HEK293 (cell line): ENCODE data around the gene PPIP5K2.
A peak's percentile ranks its signal among the peaks of the same experiment; 100 is the strongest.

Experiments
- GLIS1 ChIP-seq: fragments of 450-650 bp; formaldehyde crosslinking; IDR thresholded peaks from 2 replicates; pipeline ENCODE4 v1.5.1; 2016; ENCODE audit warnings: missing biosample characterization, missing genetic modification characterization
- HIC1 ChIP-seq: fragments of 450-650 bp; formaldehyde crosslinking; IDR thresholded peaks from 2 replicates; pipeline ENCODE4 v1.5.1; 2016; ENCODE audit warnings: missing biosample characterization, missing genetic modification characterization
- KLF1 ChIP-seq: fragments of 450-650 bp; formaldehyde crosslinking; IDR thresholded peaks from 2 replicates; pipeline ENCODE4 v1.5.1; 2016; ENCODE audit warnings: missing biosample characterization, missing genetic modification characterization
- KLF9 ChIP-seq: fragments of 450-650 bp; formaldehyde crosslinking; IDR thresholded peaks from 2 replicates; pipeline ENCODE4 v1.5.1; 2016; ENCODE audit warnings: missing biosample characterization, missing genetic modification characterization, low read depth
- TCF7L2 ChIP-seq: IDR thresholded peaks from 2 replicates; pipeline ENCODE4 v1.6.1; 2011; ENCODE audit warnings: low read depth, mild to moderate bottlenecking, inconsistent platforms, low read length, moderate library complexity, borderline replicate concordance
- TRIM28 ChIP-seq: IDR thresholded peaks from 2 replicates; pipeline ENCODE4 v1.6.1; 2011; ENCODE audit warnings: low read length, control low read depth, borderline replicate concordance
- ZBTB1 ChIP-seq: fragments of 450-650 bp; formaldehyde crosslinking; IDR thresholded peaks from 2 replicates; pipeline ENCODE4 v1.5.1; 2016; ENCODE audit warnings: missing biosample characterization, missing genetic modification characterization
- ZBTB20 ChIP-seq: fragments of 450-650 bp; formaldehyde crosslinking; IDR thresholded peaks from 2 replicates; pipeline ENCODE4 v1.5.1; 2016; ENCODE audit warnings: missing biosample characterization, missing genetic modification characterization
- ZNF10 ChIP-seq: fragments of 450-650 bp; formaldehyde crosslinking; IDR thresholded peaks from 2 replicates; pipeline ENCODE4 v1.5.1; 2017; ENCODE audit warnings: missing biosample characterization, missing genetic modification characterization
- ZNF121 ChIP-seq: fragments of 450-650 bp; formaldehyde crosslinking; IDR thresholded peaks from 2 replicates; pipeline ENCODE4 v1.5.1; 2016; ENCODE audit warnings: missing biosample characterization, missing genetic modification characterization
- ZNF2 ChIP-seq: fragments of 450-650 bp; formaldehyde crosslinking; IDR thresholded peaks from 2 replicates; pipeline ENCODE4 v1.5.1; 2016; ENCODE audit warnings: missing biosample characterization, missing genetic modification characterization
- ZNF335 ChIP-seq: fragments of 450-650 bp; formaldehyde crosslinking; conservative IDR thresholded peaks from 2 replicates; pipeline ENCODE4 v1.5.1; 2016; ENCODE audit warnings: missing biosample characterization, missing genetic modification characterization
- ZNF341 ChIP-seq: fragments of 450-650 bp; formaldehyde crosslinking; IDR thresholded peaks from 2 replicates; pipeline ENCODE4; 2016; ENCODE audit warnings: low read depth, missing biosample characterization, missing genetic modification characterization
- ZNF398 ChIP-seq: fragments of 450-650 bp; formaldehyde crosslinking; IDR thresholded peaks from 2 replicates; pipeline ENCODE4 v1.5.1; 2017; ENCODE audit warnings: missing biosample characterization, missing genetic modification characterization
- ZNF544 ChIP-seq: fragments of 450-650 bp; formaldehyde crosslinking; IDR thresholded peaks from 2 replicates; pipeline ENCODE4 v1.5.0; 2017; ENCODE audit warnings: missing biosample characterization, missing genetic modification characterization
- ZNF549 ChIP-seq: fragments of 450-650 bp; IDR thresholded peaks from 2 replicates; pipeline ENCODE4 v1.5.1; 2018; ENCODE audit warnings: missing biosample characterization, missing genetic modification characterization, mild to moderate bottlenecking, inconsistent platforms, moderate library complexity
- ZNF596 ChIP-seq: fragments of 450-650 bp; IDR thresholded peaks from 2 replicates; pipeline ENCODE4 v1.5.0; 2018; ENCODE audit warnings: missing biosample characterization, mild to moderate bottlenecking, missing genetic modification characterization, moderate library complexity
- ZNF600 ChIP-seq: fragments of 450-650 bp; formaldehyde crosslinking; IDR thresholded peaks from 2 replicates; pipeline ENCODE4 v1.5.1; 2016; ENCODE audit warnings: missing biosample characterization, missing genetic modification characterization
- ZNF660 ChIP-seq: fragments of 450-650 bp; IDR thresholded peaks from 2 replicates; pipeline ENCODE4 v1.5.1; 2018; ENCODE audit warnings: missing biosample characterization, mild to moderate bottlenecking, missing genetic modification characterization
- ZNF707 ChIP-seq: fragments of 450-650 bp; formaldehyde crosslinking; IDR thresholded peaks from 2 replicates; pipeline ENCODE4 v1.5.1; 2016; ENCODE audit warnings: missing biosample characterization, missing genetic modification characterization
- ZNF785 ChIP-seq: fragments of 450-650 bp; formaldehyde crosslinking; IDR thresholded peaks from 2 replicates; pipeline ENCODE4 v1.5.1; 2016; ENCODE audit warnings: missing biosample characterization, missing genetic modification characterization
- ZNF837 ChIP-seq: fragments of 450-650 bp; formaldehyde crosslinking; IDR thresholded peaks from 2 replicates; pipeline ENCODE4 v1.5.1; 2016; ENCODE audit warnings: missing biosample characterization, missing genetic modification characterization
- ZSCAN23 ChIP-seq: fragments of 450-650 bp; formaldehyde crosslinking; IDR thresholded peaks from 2 replicates; pipeline ENCODE4 v1.5.1; 2016; ENCODE audit warnings: missing biosample characterization, missing genetic modification characterization
- ZSCAN30 ChIP-seq: fragments of 450-650 bp; IDR thresholded peaks from 2 replicates; pipeline ENCODE4 v1.5.1; 2018; ENCODE audit warnings: missing biosample characterization, mild to moderate bottlenecking, missing genetic modification characterization, moderate library complexity
- TF ChIP-seq, protein P1 (sequence below): fragments of 450-650 bp; formaldehyde crosslinking; IDR thresholded peaks from 2 replicates; pipeline ENCODE4 v1.5.1; 2017; ENCODE audit warnings: missing biosample characterization, mild to moderate bottlenecking, missing genetic modification characterization, moderate library complexity
- TF ChIP-seq, protein P2 (sequence below): fragments of 450-650 bp; formaldehyde crosslinking; IDR thresholded peaks from 2 replicates; pipeline ENCODE4 v1.5.1; 2016; ENCODE audit warnings: missing biosample characterization, missing genetic modification characterization
- TF ChIP-seq, protein P3 (sequence below): fragments of 450-650 bp; formaldehyde crosslinking; optimal IDR thresholded peaks from 2 replicates; pipeline ENCODE3; 2016; ENCODE audit warnings: missing biosample characterization, mild to moderate bottlenecking, missing genetic modification characterization
- TF ChIP-seq, protein P4 (sequence below): IDR thresholded peaks from 2 replicates; pipeline ENCODE4 v1.6.1; 2011; ENCODE audit warnings: mild to moderate bottlenecking, low read depth, low read length, borderline replicate concordance
- TF ChIP-seq, protein P5 (sequence below): fragments of 450-650 bp; formaldehyde crosslinking; IDR thresholded peaks from 2 replicates; pipeline ENCODE4 v1.5.1; 2016; ENCODE audit warnings: missing biosample characterization, missing genetic modification characterization

The PPIP5K2 gene

GRCh38 chr5:103258957-103259704, 139.0 kb downstream of the PPIP5K2 start (continued):
- TF ChIP-seq ZNF10 (tag by site-specific recombination) (no peak), HIC1 (tag by site-specific recombination) (peak; percentile 54; the same call in 1 of the 2 replicates), KLF9 (tag by site-specific recombination) (peak; percentile 68), ZNF341 (tag by site-specific recombination) (peak; percentile 88), ZNF121 (tag by site-specific recombination) (0 out of 2 replicates have a peak, but pooled peaks have one; percentile 8), ZNF785 (tag by site-specific recombination) (0 out of 2 replicates have a peak, but pooled peaks have one; percentile 7), ZNF398 (tag by site-specific recombination) (peak; percentile 44), ZNF549 (no peak), TCF7L2 (no peak), KLF1 (tag by site-specific recombination) (peak; percentile 26; the same call in 1 of the 2 replicates), ZSCAN30 (tag by site-specific recombination) (peak; percentile 84; the same call in 1 of the 2 replicates), ZNF544 (tag by site-specific recombination) (no peak), ZSCAN23 (tag by site-specific recombination) (no peak), ZNF600 (peak; percentile 67), ZNF596 (tag by site-specific recombination) (peak; percentile 63), ZNF660 (tag by site-specific recombination) (0 out of 2 replicates have a peak, but pooled peaks have one; percentile 15), TRIM28 (no peak), GLIS1 (no peak), ZNF707 (tag by site-specific recombination) (no peak), ZBTB1 (0 out of 2 replicates have a peak, but pooled peaks have one; percentile 35), ZNF335 (tag by site-specific recombination) (peak; percentile 68; the same call in 1 of the 2 replicates), ZNF837 (peak; percentile 27; the same call in 1 of the 2 replicates), ZNF2 (tag by site-specific recombination) (peak; percentile 34), ZBTB20 (peak; percentile 60; the same call in 1 of the 2 replicates)
- TF ChIP-seq, protein P1, sequence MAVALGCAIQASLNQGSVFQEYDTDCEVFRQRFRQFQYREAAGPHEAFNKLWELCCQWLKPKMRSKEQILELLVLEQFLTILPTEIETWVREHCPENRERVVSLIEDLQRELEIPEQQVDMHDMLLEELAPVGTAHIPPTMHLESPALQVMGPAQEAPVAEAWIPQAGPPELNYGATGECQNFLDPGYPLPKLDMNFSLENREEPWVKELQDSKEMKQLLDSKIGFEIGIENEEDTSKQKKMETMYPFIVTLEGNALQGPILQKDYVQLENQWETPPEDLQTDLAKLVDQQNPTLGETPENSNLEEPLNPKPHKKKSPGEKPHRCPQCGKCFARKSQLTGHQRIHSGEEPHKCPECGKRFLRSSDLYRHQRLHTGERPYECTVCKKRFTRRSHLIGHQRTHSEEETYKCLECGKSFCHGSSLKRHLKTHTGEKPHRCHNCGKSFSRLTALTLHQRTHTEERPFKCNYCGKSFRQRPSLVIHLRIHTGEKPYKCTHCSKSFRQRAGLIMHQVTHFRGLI (tag by site-specific recombination): no peak
- TF ChIP-seq, protein P2, sequence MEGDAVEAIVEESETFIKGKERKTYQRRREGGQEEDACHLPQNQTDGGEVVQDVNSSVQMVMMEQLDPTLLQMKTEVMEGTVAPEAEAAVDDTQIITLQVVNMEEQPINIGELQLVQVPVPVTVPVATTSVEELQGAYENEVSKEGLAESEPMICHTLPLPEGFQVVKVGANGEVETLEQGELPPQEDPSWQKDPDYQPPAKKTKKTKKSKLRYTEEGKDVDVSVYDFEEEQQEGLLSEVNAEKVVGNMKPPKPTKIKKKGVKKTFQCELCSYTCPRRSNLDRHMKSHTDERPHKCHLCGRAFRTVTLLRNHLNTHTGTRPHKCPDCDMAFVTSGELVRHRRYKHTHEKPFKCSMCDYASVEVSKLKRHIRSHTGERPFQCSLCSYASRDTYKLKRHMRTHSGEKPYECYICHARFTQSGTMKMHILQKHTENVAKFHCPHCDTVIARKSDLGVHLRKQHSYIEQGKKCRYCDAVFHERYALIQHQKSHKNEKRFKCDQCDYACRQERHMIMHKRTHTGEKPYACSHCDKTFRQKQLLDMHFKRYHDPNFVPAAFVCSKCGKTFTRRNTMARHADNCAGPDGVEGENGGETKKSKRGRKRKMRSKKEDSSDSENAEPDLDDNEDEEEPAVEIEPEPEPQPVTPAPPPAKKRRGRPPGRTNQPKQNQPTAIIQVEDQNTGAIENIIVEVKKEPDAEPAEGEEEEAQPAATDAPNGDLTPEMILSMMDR: peak; percentile 41; the same call in 1 of the 2 replicates
- TF ChIP-seq, protein P3, sequence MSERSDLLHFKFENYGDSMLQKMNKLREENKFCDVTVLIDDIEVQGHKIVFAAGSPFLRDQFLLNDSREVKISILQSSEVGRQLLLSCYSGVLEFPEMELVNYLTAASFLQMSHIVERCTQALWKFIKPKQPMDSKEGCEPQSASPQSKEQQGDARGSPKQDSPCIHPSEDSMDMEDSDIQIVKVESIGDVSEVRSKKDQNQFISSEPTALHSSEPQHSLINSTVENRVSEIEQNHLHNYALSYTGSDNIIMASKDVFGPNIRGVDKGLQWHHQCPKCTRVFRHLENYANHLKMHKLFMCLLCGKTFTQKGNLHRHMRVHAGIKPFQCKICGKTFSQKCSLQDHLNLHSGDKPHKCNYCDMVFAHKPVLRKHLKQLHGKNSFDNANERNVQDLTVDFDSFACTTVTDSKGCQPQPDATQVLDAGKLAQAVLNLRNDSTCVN (tag by site-specific recombination): peak; percentile 96
- TF ChIP-seq, protein P4, sequence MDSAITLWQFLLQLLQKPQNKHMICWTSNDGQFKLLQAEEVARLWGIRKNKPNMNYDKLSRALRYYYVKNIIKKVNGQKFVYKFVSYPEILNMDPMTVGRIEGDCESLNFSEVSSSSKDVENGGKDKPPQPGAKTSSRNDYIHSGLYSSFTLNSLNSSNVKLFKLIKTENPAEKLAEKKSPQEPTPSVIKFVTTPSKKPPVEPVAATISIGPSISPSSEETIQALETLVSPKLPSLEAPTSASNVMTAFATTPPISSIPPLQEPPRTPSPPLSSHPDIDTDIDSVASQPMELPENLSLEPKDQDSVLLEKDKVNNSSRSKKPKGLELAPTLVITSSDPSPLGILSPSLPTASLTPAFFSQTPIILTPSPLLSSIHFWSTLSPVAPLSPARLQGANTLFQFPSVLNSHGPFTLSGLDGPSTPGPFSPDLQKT: no peak
- TF ChIP-seq, protein P5, sequence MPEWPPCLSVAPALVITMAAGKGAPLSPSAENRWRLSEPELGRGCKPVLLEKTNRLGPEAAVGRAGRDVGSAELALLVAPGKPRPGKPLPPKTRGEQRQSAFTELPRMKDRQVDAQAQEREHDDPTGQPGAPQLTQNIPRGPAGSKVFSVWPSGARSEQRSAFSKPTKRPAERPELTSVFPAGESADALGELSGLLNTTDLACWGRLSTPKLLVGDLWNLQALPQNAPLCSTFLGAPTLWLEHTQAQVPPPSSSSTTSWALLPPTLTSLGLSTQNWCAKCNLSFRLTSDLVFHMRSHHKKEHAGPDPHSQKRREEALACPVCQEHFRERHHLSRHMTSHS (tag by site-specific recombination): no peak
